Suprapubic skin (tissue), 3 donors: ENCODE results near the gene LRRC3C.
A peak's percentile ranks its signal among the peaks of the same experiment; 100 is the strongest.

Experiments
- CTCF ChIP-seq, 2 donors: fragments of 200-600 bp in 1 of 2; fragments of 450-650 bp in 1 of 2; sonication (generic) in 1 of 2; IDR thresholded peaks; one replicate each; pipeline ENCODE4 v1.5.1; 2016 to 2019; ENCODE audit warnings: antibody characterized with exemption in 2 of 2, mild to moderate bottlenecking in 1 of 2, moderate library complexity in 1 of 2
- POLR2A ChIP-seq, 2 donors: fragments of 450-650 bp; IDR thresholded peaks; one replicate each; pipeline ENCODE4 v1.6.1; 2017; ENCODE audit warnings: antibody characterized with exemption in 2 of 2, mild to moderate bottlenecking in 2 of 2, moderate library complexity in 2 of 2

GRCh38 chr17:39927101-39927928, at the start of gene LRRC3C, which contains the start of gene ORMDL3:
- peak in 1 of 2 donors; percentile 18 for TF ChIP-seq POLR2A (IDR thresholded peaks at IDR 0.05)
- TF ChIP-seq CTCF (IDR thresholded peaks at IDR 0.05) = no peak
